ENCODE measurements around the gene ABLIM2. TPM values are rescaled to one million over a fixed set of nuclear protein-coding genes. Genes with fewer than 3 reads are reported as not detected.

The ABLIM2 gene
- total RNA-seq, 5 donors from 2014 or later (not counting 1 experiment from before 2014, with no cell fraction given), result 2.6 to 7.0 (median 5.5) TPM

- no peaks in the 10 kb centered on the region for H3K36me3 ChIP-seq (ENCODE audit: control insufficient read depth in 2 of 2, extremely low read depth in 1 of 2, insufficient read depth in 1 of 2, low read length in 1 of 2)
- peaks cover 10 to 12% (median 11%) of the 10 kb centered on the region in 3 donors for H3K4me1 Mint-ChIP-seq
- H3K36me3 Mint-ChIP-seq, result no peaks in the 10 kb centered on the region
- peaks cover 0 to 31% of the 10 kb centered on the region in 2 experiments for H3K27me3 ChIP-seq (replicated peaks in 1 of 2; ENCODE audit: control insufficient read depth in 2 of 2, extremely low read depth in 1 of 2, insufficient read depth in 2 of 2, low read length in 1 of 2)
- ChIA-PET CTCF (no interaction called here), POLR2A (no interaction called here)
- H3K9me3 ChIP-seq, result no peaks in the 10 kb centered on the region
- WGBS (ENCODE audit: insufficient coverage), result 100% methylated on average over 2 of the region's 2 CpGs
- no peak overlapping the region for H3K4me3 Mint-ChIP-seq
- H3K4me1 ChIP-seq (ENCODE audit: control insufficient read depth in 1 of 2, extremely low read depth in 1 of 2, insufficient read depth in 2 of 2, low read length in 2 of 2), result peaks cover 0 to 14% of the 10 kb centered on the region in 2 experiments
- H3K27ac ChIP-seq (ENCODE audit: low read length), result no peak overlapping the region
- no peak overlapping the region for H3K4me3 ChIP-seq (ENCODE audit: control insufficient read depth in 1 of 2, extremely low read depth in 1 of 2, low read length in 1 of 2)
- DNase-seq (no peak), ATAC-seq (replicated peaks in 1 of 4) (no peak)
- H3K27me3 Mint-ChIP-seq, result peaks cover 3 to 11% of the 10 kb centered on the region in 2 donors
- no peaks in the 10 kb centered on the region for H3K9me3 Mint-ChIP-seq
- H3K27ac Mint-ChIP-seq, result no peak overlapping the region
Measured at GRCh38 chr4:8038083-8038482, 120.5 kb downstream of the ABLIM2 start.

- H3K27ac ChIP-seq (ENCODE audit: low read length), result no peak overlapping the region
- peaks cover 0 to 14% of the 10 kb centered on the region in 2 experiments for H3K4me1 ChIP-seq (ENCODE audit: control insufficient read depth in 1 of 2, extremely low read depth in 1 of 2, insufficient read depth in 2 of 2, low read length in 2 of 2)
- Mint-ChIP-seq H3K4me3 (no peak overlapping the region), H3K27me3 (peaks cover 3 to 12% of the 10 kb centered on the region in 2 donors), H3K27ac (no peak overlapping the region), H3K9me3 (no peaks in the 10 kb centered on the region), H3K36me3 (no peaks in the 10 kb centered on the region), H3K4me1 (peaks cover 10 to 12% (median 11%) of the 10 kb centered on the region in 3 donors)
- ATAC-seq (replicated peaks in 1 of 4), result no peak
- CTCF ChIA-PET, result no interaction called here
- POLR2A ChIA-PET, result no interaction called here
- no peak overlapping the region for H3K4me3 ChIP-seq (ENCODE audit: control insufficient read depth in 1 of 2, extremely low read depth in 1 of 2, low read length in 1 of 2)
- H3K27me3 ChIP-seq (replicated peaks in 1 of 2; ENCODE audit: control insufficient read depth in 2 of 2, extremely low read depth in 1 of 2, insufficient read depth in 2 of 2, low read length in 1 of 2), result peaks cover 0 to 34% of the 10 kb centered on the region in 2 experiments
- no peak for DNase-seq
- WGBS (ENCODE audit: insufficient coverage), result 69% methylated on average over 6 of the region's 7 CpGs
- no peaks in the 10 kb centered on the region for H3K36me3 ChIP-seq (ENCODE audit: control insufficient read depth in 2 of 2, extremely low read depth in 1 of 2, insufficient read depth in 1 of 2, low read length in 1 of 2)
- H3K9me3 ChIP-seq, result no peaks in the 10 kb centered on the region
Measured at GRCh38 chr4:8037150-8037769, 121.4 kb downstream of the ABLIM2 start.

GRCh38 chr4:8035371-8035780, 123.2 kb downstream of the ABLIM2 start:
- H3K4me1 ChIP-seq (ENCODE audit: control insufficient read depth in 1 of 2, extremely low read depth in 1 of 2, insufficient read depth in 2 of 2, low read length in 2 of 2), result peaks cover 0 to 14% of the 10 kb centered on the region in 2 experiments
- DNase-seq (peak in 1 of 35 experiments; percentile 17), ATAC-seq (replicated peaks in 1 of 4) (peak in 1 of 4 experiments; percentile 5)
- no peak overlapping the region for H3K4me3 ChIP-seq (ENCODE audit: control insufficient read depth in 1 of 2, extremely low read depth in 1 of 2, low read length in 1 of 2)
- H3K36me3 Mint-ChIP-seq, result no peaks in the 10 kb centered on the region
- peaks cover 3 to 12% of the 10 kb centered on the region in 2 donors for H3K27me3 Mint-ChIP-seq
- peaks cover 10 to 12% (median 11%) of the 10 kb centered on the region in 3 donors for H3K4me1 Mint-ChIP-seq
- H3K9me3 Mint-ChIP-seq, result no peaks in the 10 kb centered on the region
- no peak overlapping the region for H3K27ac ChIP-seq (ENCODE audit: low read length)
- no peaks in the 10 kb centered on the region for H3K9me3 ChIP-seq
- H3K36me3 ChIP-seq (ENCODE audit: control insufficient read depth in 2 of 2, extremely low read depth in 1 of 2, insufficient read depth in 1 of 2, low read length in 1 of 2), result no peaks in the 10 kb centered on the region
- WGBS (ENCODE audit: insufficient coverage), result 2% methylated on average over 13 of the region's 13 CpGs
- peak overlapping the region in 1 of 3 donors; percentile 38 for H3K4me3 Mint-ChIP-seq
- ChIA-PET CTCF (no interaction called here), POLR2A (no interaction called here)
- H3K27me3 ChIP-seq (replicated peaks in 1 of 2; ENCODE audit: control insufficient read depth in 2 of 2, extremely low read depth in 1 of 2, insufficient read depth in 2 of 2, low read length in 1 of 2), result peaks cover 0 to 34% of the 10 kb centered on the region in 2 experiments
- no peak overlapping the region for H3K27ac Mint-ChIP-seq

GRCh38 chr4:8033829-8034528, 124.6 kb downstream of the ABLIM2 start:
- CTCF ChIA-PET, result no interaction called here
- Histone ChIP-seq H3K36me3 (ENCODE audit: control insufficient read depth in 2 of 2, extremely low read depth in 1 of 2, insufficient read depth in 1 of 2, low read length in 1 of 2) (no peaks in the 10 kb centered on the region), H3K4me3 (ENCODE audit: control insufficient read depth in 1 of 2, extremely low read depth in 1 of 2, low read length in 1 of 2) (no peak overlapping the region), H3K9me3 (no peaks in the 10 kb centered on the region), H3K27me3 (replicated peaks in 1 of 2; ENCODE audit: control insufficient read depth in 2 of 2, extremely low read depth in 1 of 2, insufficient read depth in 2 of 2, low read length in 1 of 2) (peaks cover 0 to 30% of the 10 kb centered on the region in 2 experiments), H3K27ac (ENCODE audit: low read length) (no peak overlapping the region), H3K4me1 (ENCODE audit: control insufficient read depth in 1 of 2, extremely low read depth in 1 of 2, insufficient read depth in 2 of 2, low read length in 2 of 2) (peaks cover 0 to 14% of the 10 kb centered on the region in 2 experiments)
- Mint-ChIP-seq H3K36me3 (no peaks in the 10 kb centered on the region), H3K4me1 (peaks cover 10 to 12% (median 11%) of the 10 kb centered on the region in 3 donors), H3K9me3 (no peaks in the 10 kb centered on the region), H3K4me3 (no peak overlapping the region), H3K27ac (no peak overlapping the region), H3K27me3 (peaks cover 0 to 5% of the 10 kb centered on the region in 2 donors)
- 82% methylated on average over 11 of the region's 11 CpGs for WGBS (ENCODE audit: insufficient coverage)
- POLR2A ChIA-PET, result no interaction called here
- DNase-seq (no peak), ATAC-seq (replicated peaks in 1 of 4) (no peak)

GRCh38 chr4:8033067-8033755, 125.4 kb downstream of the ABLIM2 start:
- 84% methylated on average over 14 of the region's 17 CpGs for WGBS (ENCODE audit: insufficient coverage)
- peaks cover 10 to 12% (median 11%) of the 10 kb centered on the region in 3 donors for H3K4me1 Mint-ChIP-seq

GRCh38 chr4:8032381-8032780, 126.2 kb downstream of the ABLIM2 start:
- H3K27me3 Mint-ChIP-seq, result peaks cover 0 to 4% of the 10 kb centered on the region in 2 donors
- Histone ChIP-seq H3K4me3 (ENCODE audit: control insufficient read depth in 1 of 2, extremely low read depth in 1 of 2, low read length in 1 of 2) (no peak overlapping the region), H3K27me3 (replicated peaks in 1 of 2; ENCODE audit: control insufficient read depth in 2 of 2, extremely low read depth in 1 of 2, insufficient read depth in 2 of 2, low read length in 1 of 2) (peaks cover 0 to 28% of the 10 kb centered on the region in 2 experiments), H3K27ac (ENCODE audit: low read length) (no peak overlapping the region), H3K4me1 (ENCODE audit: control insufficient read depth in 1 of 2, extremely low read depth in 1 of 2, insufficient read depth in 2 of 2, low read length in 2 of 2) (peaks cover 0 to 14% of the 10 kb centered on the region in 2 experiments), H3K36me3 (ENCODE audit: control insufficient read depth in 2 of 2, extremely low read depth in 1 of 2, insufficient read depth in 1 of 2, low read length in 1 of 2) (no peaks in the 10 kb centered on the region), H3K9me3 (no peaks in the 10 kb centered on the region)
- 85% methylated on average over 10 of the region's 23 CpGs for WGBS (ENCODE audit: insufficient coverage)
- DNase-seq, result no peak
- ATAC-seq (replicated peaks in 1 of 4), result no peak
- H3K4me3 Mint-ChIP-seq, result no peak overlapping the region
- no peaks in the 10 kb centered on the region for H3K9me3 Mint-ChIP-seq
- H3K36me3 Mint-ChIP-seq, result no peaks in the 10 kb centered on the region
- no peak overlapping the region for H3K27ac Mint-ChIP-seq
- H3K4me1 Mint-ChIP-seq, result peaks cover 10 to 12% (median 11%) of the 10 kb centered on the region in 3 donors
- ChIA-PET CTCF (no interaction called here), POLR2A (no interaction called here)

More at GRCh38 chr4:8033067-8033755, 125.4 kb downstream of the ABLIM2 start:
- H3K9me3 ChIP-seq, result no peaks in the 10 kb centered on the region
- ChIA-PET POLR2A (no interaction called here), CTCF (no interaction called here)
- Mint-ChIP-seq H3K4me3 (no peak overlapping the region), H3K9me3 (no peaks in the 10 kb centered on the region), H3K27me3 (peaks cover 0 to 4% of the 10 kb centered on the region in 2 donors), H3K27ac (no peak overlapping the region), H3K36me3 (no peaks in the 10 kb centered on the region)
- no peak overlapping the region for H3K27ac ChIP-seq (ENCODE audit: low read length)
- ATAC-seq (replicated peaks in 1 of 4), result no peak
- DNase-seq, result no peak
- peaks cover 0 to 14% of the 10 kb centered on the region in 2 experiments for H3K4me1 ChIP-seq (ENCODE audit: control insufficient read depth in 1 of 2, extremely low read depth in 1 of 2, insufficient read depth in 2 of 2, low read length in 2 of 2)
- no peak overlapping the region for H3K4me3 ChIP-seq (ENCODE audit: control insufficient read depth in 1 of 2, extremely low read depth in 1 of 2, low read length in 1 of 2)
- peaks cover 0 to 30% of the 10 kb centered on the region in 2 experiments for H3K27me3 ChIP-seq (replicated peaks in 1 of 2; ENCODE audit: control insufficient read depth in 2 of 2, extremely low read depth in 1 of 2, insufficient read depth in 2 of 2, low read length in 1 of 2)
- H3K36me3 ChIP-seq (ENCODE audit: control insufficient read depth in 2 of 2, extremely low read depth in 1 of 2, insufficient read depth in 1 of 2, low read length in 1 of 2), result no peaks in the 10 kb centered on the region
